ENCODE data around the gene THAP7. TPM values are rescaled to one million over a fixed set of nuclear protein-coding genes. Genes with fewer than 3 reads are reported as not detected.
A peak's percentile ranks its signal among the peaks of the same experiment; 100 is the strongest.

THAP7 gene
- total RNA-seq, 1 donor from 2014 or later: 18.8 TPM

DNA sequence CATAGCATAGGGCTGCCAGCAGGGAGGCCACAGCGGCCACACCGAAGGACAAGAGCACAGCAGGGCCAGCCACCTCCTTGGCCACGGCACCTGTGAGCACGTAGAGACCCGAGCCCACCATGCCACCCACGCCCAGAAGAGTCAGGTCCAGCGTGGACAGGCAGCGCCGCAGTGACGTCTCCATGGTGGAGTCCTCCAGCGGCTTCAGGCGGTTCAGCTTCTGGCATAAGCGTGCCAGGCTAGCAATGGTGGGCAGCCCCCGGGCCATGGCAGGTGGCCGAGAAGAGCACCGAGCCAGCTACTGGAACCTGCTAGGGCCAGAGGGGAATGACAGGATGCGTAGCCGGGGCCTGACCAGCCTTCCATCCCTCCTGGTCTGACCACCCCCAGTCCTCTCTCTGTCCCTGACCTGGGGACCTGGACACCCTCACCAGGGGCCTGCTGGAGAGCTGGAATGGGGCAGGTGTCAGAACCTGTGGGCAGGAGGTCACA is 29.7 kb upstream of the THAP7 start:
- DNase-seq (ENCODE audit: low read depth, low spot score): no peak

DNA sequence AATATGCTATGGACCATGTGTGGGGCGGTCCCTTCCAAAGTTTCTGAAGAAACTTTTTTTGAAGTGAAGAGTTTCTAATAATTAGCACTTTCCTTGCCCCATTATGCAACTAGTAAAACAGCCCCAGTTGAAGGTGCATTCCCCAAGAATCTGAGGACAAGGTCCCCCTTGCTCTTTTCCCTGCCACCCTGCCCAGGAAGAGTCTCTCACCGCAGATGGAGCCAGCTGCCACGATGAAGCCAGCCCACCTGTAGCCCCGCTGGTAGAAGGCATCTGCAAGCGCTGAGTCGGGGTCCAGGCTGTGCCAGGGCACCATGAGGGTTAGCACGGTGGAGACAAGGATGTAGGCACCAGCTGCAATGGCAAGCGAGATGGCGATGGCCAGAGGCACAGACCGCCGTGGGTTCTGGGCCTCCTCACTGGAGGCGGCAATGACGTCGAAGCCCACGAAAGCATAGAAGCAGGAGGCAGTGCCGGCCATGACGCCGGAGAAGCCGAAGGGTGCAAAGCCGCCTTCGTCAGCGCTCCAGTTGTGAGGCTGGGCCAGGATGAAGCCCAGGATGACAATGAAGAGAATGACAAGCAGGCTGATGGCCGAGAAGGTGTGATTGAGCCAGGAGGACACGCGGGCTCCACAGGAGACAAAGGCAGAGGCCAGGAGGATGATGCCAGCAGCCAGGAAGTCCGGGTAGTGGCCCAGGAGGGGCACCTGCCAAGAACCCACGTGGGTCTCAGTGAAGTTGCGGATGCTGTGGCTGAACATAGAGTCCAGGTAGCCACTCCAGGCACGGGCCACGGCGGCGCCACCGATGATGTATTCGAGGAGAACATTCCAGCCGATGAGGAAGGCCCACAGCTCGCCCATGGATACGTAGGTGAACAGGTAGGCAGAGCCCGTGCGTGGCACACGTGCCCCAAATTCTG is 29.0 kb upstream of the THAP7 start:
- DNase-seq (ENCODE audit: low read depth, low spot score): no peak

DNA sequence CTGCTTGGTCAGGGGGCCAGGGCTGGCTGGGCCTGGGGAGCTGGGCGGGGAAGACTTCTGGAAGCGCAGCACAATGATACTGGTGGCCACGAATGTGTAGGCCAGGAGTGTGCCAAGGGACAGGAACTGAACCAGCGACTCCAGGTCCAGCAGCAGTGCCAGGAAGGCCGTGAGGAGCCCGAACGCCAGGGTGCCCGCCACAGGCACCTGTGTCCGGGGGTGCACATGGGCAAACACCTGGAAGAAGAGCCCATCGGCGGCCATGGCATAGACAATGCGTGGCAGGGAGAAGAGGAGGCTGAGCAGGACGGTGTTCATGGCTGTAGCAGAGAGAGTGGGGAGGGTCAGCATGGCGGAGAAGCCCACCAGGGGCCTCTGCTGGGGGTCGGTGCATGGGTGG is 28.1 kb upstream of the THAP7 start:
- DNase-seq (ENCODE audit: low read depth, low spot score): no peak

DNA sequence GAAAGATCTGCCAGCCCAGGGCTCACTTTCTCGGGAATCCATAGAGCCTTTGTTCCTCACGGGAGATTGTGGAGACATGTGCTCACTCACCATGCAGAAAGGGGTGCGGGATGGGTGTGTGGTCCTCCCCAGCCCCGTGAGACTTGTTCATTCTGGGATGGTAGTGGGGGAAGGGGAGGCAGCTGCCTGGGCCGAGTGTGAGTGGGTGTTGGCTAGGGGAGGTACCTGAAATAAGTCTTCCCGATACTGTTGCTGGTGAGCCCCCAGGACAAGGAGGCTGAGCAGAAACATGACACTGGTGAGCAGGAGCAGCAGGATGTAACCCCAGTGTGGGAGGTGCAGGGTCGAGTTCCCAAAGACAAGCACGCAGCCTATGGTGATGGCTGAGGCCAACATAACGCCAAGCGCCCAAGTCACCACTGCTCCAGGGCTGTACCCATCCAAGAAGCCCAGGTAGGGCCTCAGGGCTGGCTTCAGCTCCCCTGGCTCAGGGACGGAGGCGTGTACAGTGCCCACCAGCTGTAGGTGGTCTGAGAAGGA is 27.6 kb upstream of the THAP7 start:
- no peak for DNase-seq (ENCODE audit: low read depth, low spot score)

DNA sequence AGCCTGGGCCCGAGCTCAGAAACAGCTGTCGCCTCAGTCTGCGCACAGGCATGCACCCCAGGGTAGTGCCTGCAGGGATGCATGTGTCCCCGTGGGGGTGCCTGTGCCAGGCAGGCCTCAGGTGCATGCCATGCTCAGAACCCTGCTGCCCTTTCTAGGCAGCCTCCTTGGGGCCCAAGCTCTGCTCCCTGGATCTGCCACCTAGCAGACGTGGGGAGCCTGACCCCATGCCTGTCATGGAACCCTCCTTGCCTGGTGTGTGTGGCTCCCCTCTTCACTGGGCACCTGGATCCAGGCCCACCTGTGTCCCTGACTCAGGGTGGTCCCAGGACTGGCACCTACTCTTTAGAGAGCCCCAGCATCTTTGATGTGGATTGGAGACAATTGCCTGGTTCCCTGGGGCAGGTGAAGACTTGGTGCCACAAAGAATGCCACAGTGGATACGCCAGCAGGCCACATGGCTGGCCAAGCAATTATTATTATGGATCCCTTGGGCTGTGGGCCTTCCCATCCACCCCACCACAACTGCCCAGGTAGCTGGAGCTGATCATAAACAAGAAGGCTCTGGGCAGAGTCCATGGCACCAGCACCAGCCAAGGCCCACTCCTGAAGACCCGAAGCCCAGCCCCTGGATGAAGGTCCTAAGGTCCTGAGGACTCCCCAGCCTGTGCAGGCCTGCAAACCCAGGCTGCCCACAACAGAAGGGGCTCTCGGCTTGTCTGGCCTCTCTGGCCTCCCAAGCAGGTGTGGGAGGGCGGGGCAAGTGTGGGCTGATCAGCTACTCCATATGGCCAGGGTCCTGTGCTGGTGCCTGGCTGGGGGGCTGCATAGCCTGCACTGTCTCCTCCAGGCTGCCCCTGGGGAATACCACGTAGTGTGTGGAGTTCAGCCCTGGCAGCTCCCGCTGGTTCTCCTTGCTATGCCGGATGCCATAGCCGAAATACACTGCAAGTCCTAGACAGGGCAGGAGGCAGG is 26.6 kb upstream of the THAP7 start:
- DNase-seq (ENCODE audit: low read depth, low spot score): no peak

DNA sequence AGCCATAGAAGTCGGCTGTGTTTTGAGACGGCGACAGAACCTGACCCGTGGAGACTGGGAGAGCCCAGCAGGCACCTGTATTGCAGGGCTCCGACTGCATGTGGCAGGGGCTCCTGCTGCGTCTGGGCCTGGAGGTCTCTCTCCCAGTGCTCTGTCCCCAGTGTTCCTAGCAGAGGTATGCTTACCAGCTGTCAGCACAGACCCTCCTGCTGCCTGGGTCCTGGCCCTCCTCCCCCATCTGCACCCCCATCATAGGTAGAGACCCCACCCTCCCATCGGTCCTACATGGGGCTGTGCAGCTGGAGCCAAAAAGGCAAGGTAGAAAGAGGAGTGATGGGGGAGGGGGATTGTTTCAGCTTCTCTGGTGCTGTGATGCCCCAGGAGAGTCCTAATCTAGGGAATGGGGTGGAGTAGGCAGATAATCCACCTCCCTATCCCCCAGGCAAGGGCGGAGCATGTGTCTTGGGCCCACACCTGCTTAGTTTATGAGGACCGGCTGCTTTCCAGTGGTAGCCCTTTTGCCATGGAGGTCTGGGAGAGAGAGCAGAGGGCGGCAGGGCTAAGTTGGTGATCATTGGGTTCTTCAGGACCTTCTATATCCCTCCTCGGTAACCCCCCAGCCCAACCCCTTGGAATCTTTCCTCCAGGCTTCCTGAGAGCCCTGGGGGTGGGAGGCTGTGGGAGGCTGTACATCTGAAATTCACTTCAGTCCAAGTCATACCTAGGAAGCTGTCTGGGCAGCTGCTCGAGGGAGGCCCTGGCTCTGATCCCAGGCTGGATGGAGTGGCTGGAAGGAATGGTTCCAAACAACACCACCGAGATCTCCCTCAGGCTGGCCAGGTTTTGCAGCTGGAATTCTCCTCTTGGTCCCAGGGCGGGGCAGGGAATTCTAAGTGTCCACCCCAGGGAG is 25.1 kb upstream of the THAP7 start:
- DNase-seq (ENCODE audit: low read depth, low spot score): no peak

DNA sequence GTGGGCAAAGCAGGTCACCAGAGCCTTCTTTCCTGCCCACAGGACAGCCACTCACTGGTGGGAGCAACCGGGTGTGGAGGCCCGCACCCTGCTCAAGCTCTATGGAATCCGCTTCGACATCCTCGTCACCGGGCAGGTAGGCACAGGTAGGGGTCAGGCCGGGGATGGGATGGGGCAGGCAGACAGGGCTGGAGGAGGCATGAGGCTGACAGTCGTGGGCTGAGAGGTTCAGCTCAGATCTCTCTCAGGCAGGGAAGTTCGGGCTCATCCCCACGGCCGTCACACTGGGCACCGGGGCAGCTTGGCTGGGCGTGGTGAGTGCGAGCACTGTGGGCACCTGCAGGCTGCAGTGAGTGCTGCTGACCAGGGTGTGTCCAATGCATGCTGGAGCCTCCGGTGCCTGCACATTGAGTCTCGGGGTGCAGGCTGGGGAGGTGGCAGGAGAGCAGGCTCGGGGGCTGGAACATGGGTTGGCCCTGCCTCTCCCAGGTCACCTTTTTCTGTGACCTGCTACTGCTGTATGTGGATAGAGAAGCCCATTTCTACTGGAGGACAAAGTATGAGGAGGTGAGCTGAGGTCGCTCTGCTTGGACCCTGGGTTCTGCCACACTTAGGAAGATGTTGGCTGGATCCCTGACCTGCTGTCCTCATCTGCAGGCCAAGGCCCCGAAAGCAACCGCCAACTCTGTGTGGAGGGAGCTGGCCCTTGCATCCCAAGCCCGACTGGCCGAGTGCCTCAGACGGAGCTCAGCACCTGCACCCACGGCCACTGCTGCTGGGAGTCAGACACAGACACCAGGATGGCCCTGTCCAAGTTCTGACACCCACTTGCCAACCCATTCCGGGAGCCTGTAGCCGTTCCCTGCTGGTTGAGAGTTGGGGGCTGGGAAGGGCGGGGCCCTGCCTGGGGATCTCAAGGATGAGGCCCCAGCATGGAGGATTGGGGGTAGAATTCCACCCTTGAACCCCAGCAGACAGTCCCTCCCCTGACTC is 24.1 kb upstream of the THAP7 start:
- no peak for DNase-seq (ENCODE audit: low read depth, low spot score)

DNA sequence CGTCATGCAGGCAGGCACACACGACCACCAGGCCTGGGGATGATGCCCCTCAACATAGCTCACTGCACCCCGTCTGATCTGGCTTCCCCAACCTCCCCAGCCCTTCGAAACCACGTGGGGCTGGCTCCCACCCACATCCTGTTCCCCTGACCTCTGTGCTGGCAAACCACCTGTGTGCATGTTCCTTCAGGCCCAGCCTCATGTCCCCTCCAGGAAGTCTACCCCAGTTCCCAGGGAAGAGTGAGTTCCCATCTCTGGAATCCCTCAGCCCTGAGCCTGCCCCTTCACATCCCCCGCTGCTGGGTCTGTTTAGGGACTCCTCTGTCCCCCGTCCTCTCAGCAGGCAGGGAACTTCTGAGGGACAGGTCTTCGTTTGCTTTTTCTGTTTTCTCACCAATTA is 23.3 kb upstream of the THAP7 start:
- DNase-seq (ENCODE audit: low read depth, low spot score): no peak

DNA sequence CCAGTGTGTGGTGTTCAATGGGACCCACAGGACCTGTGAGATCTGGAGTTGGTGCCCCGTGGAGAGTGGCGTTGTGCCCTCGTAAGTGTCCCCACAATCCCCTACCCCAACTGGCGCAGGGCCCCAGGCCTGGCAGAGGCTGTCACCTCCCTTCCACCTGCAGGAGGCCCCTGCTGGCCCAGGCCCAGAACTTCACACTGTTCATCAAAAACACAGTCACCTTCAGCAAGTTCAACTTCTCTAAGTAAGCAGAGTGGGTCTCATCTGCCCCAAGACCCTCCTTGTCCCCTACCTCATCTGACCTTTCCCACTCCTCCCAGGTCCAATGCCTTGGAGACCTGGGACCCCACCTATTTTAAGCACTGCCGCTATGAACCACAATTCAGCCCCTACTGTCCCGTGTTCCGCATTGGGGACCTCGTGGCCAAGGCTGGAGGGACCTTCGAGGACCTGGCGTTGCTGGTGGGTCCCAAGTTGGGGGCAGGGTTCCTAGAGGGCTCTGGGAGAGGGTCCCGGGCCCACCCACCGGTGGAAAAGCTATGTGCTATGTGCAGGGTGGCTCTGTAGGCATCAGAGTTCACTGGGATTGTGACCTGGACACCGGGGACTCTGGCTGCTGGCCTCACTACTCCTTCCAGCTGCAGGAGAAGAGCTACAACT is 21.2 kb upstream of the THAP7 start:
- no peak for DNase-seq (ENCODE audit: low read depth, low spot score)

DNA sequence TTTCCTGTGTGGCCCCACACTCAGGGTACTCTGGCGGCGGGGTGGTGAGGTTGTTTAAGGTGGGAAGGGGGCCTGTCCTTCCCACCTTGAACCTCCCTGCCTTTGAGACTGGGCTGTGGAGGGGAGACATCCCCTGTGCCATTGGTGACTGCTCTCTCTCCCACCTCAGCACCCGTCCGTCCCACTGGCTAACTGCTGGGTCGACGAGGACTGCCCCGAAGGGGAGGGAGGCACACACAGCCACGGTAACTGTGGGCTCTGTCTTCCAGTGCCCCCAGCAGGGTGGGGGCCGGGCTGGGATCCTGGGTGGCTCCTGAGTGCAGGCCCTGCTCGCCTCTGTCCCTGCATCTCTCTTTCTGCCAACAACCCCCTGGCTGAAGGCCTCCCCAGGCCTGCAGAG is 20.6 kb upstream of the THAP7 start:
- no peak for DNase-seq (ENCODE audit: low read depth, low spot score)

DNA sequence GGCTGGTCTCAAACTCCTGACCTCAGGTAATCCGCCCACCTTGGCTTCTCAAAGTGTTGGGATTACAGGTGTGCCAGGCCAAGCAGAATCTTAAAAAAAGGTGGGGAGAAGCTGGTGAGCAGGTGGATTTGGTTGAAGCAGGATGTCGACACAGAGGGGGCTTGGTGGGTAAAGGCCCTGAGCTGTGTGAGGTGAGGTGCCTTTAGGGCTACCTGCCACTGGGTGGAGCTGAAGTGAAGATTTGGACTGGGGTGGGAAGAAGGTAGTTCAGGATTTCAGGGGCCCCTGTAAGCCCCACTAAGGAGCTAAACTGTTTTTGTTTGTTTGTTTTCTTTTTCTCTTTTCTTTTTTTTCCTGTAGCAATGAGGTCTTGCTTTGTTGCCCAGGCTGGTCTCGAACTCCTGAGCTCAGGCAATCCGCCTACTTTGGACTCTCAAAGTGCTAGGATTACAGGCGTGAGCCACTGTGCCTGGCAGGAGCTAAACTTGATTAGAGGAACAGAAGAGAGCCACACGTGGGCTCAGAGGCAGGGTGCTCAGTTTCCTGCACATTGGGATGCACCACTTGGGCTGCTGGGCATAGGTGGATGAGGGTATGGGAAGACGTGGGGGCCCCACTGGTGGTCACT is 19.0 kb upstream of the THAP7 start:
- no peak for DNase-seq (ENCODE audit: low read depth, low spot score)

DNA sequence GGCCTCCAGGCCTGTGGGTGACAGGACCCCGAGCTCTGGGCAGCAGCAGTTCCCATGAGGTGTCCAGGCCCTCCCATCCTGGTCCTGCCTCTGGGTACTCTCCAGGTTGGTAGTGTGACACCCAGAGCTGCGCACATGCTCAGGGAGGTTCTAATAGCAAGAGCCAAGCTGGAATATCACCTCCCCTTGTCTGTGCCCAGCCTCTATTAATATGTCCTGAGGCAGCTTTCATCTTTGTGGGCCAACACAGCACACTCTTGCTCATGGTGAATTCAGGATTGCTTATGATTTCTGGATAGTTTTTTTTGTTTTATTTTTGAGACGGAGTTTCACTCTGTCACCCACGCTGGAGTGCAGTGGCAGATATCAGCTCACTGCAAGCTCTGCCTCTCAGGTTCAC is 16.4 kb upstream of the THAP7 start:
- DNase-seq (ENCODE audit: low read depth, low spot score): no peak

DNA sequence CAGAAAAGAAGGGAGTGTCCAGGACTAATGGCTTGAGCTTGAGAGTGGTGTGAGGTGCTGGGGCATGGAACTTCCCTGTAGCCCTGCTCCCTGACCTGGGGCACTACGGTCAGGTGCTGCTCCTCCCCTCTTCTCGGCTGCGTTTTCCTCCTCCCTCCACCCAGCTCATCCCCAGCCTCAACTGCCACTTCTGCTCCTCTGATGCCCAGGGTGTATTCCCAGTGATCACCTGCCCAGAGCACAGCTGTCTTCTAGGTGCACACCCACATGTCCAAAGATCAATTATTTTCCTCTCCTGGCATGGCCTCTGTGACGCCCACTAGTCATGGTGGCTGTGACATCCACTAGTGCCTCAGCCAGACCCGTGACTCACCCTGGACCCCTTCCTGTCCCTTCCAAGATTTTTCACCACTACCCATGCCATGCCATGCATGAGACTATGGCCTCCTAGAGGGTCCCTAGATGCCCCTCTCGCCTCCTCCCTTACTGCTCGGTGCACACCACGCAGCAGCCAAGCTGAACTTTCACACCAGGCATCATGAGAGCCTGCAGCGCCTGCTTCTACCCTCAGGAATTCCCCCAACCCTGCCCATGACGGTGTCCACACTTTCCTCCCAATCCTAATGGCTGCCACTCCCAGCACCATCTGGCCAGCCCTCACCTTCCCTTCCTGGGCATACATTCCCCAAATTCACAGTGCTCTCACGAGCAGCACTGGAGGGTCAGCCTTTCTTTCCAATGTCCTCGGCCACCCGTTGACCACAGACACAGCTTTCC is 14.9 kb upstream of the THAP7 start:
- no peak for DNase-seq (ENCODE audit: low read depth, low spot score)

DNA sequence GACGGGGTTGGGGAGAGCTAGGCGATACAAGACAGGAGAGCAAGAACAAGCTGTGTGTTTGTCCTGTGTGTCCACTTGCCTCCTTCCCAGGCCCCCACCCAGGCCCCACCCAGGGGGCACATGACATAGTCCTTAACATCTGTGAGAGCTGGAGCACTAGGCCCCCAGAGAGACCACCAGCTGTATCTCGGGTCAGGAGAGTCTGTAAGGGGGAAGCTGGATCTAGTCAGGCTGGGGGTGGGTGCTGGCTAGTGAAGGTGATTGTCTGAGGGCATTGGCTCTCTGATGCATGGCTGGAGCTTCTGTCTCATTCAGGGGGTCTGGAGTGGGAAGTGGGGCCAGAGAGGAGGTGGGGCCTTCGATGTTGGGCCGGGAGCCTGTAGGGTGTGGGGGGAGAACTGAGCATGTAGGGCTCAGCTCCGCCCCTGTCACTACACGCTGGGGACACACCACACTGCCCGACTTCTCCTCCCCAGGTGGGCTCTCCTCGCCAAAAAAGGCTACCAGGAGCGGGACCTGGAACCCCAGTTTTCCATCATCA is 13.6 kb upstream of the THAP7 start:
- no peak for DNase-seq (ENCODE audit: low read depth, low spot score)

DNA sequence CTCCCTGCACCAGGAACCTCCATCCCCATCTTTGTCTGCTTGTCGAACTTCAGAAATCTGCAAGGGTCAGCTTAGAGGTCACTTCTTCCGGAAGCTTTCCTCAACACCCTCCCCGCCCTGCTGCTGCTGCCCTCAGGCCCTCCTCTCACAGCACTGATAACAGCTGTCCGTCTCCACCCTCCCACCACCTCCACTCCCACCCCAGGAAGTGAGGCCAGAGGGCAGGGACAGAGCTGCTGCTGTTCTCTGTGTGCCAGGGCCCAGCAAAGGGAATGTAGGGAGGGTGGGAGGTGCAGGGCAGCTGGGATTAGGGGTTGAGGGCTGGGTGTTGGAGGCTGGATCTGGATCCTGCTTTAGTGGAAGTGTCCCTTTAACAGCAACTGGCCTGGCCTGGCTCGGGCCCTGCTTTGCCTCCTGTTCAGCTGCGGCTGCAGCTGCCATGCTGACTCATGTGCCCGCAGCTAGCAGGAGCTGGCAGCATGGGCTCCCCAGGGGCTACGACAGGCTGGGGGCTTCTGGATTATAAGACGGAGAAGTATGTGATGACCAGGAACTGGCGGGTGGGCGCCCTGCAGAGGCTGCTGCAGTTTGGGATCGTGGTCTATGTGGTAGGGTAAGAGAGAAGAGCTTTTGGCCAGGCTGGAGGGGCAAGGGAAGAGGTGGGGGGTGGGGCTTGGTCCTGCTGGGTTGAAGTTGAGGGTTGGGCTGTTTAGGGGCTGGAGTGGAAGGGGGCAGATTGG is 13.0 kb upstream of the THAP7 start, which contains the start of gene P2RX6:
P2RX6 (plus strand) TSS at position 440 of the 740 bp plus-strand sequence; CDS start at position 450, 10 bp downstream.
- DNase-seq (ENCODE audit: low read depth, low spot score): no peak

DNA sequence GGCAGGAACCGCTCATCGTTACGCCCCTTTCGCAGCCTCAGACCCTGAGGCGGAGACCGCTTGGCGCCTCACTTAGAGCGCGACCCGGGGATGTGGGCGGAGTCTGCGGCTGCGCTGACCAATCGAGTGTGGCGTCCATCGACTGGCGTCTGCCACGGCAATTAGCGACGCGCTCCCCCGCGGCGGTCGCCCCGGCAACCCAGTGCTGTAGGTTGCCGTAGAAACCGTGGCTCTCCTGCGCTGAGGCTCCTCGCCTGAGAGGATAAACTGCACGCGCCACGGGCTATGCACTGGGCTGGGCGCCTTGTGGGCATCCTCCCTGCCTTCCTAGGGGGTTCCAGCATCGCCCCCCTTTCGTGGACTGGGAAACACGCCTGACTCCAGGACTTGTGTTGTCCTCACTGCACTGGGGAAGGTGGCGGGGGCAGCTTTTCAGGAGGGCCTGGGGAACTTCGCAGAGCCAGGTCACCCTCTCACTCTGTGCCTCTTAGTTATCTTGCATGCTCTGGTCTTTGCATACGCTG is 12.3 kb upstream of the THAP7 start:
- DNase-seq (ENCODE audit: low read depth, low spot score): peak; percentile 64

Measured in pulmonary artery endothelial cell (primary cell).